Activated CD4-positive, alpha-beta T cell treated with anti-CD3 and anti-CD28 coated beads, Interleukin-10, Interleukin-2, amounts not matched to agents 100 ng/mL and 50 ng/mL, durations not matched to agents 16 hours and 8 hours (primary cell): ENCODE data around the gene DCTN3.
A peak's percentile ranks its signal among the peaks of the same experiment; 100 is the strongest.
"Not testable (repeated sequence)": the region's sequence is repeated elsewhere in the genome, so short reads cannot be mapped to it uniquely, and the experiment has no call there.

Experiments
- DNase-seq: peaks from one replicate; pipeline ENCODE4 v3.0.0-alpha.2; 2020

Gene DCTN3

GRCh38 chr9:34646211-34647083 is 26.2 kb upstream of the DCTN3 start, which contains the start of gene GALT:
Gene GALT, plus strand, starts transcription at chr9:34646675. Its CDS starts 30 bp downstream, at chr9:34646705.
- peak; percentile 97 for DNase-seq

DNA sequence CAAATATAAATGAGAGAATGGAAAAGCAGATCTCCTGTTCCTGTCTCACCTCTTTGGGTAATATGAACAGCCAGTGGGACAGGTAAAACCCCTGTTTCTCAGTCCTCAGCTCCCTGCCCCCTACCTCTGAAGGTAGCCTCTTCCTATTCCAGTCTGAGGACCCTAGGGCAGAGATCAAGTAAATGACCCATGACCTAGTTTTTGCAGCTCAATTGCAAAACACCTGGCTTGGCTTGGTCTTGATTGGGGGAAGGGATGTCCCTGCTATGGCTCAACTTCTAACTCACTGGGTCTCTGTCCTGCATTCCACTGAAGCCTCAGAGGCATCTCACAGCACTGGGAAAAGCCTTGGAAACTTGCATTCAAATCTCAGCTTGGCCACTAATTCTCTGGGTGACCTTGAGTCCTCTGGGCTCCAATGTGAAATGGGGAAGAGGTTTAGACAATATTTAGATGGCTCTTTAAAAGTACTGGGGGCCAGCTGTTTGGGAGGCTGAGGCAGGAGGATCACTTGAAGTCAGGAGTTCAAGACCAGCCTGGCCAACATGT is 24.5 kb upstream of the DCTN3 start:
- no peak for DNase-seq

- DNase-seq, result no peak
Measured at GRCh38 chr9:34642679-34643078, 22.4 kb upstream of the DCTN3 start.

DNA sequence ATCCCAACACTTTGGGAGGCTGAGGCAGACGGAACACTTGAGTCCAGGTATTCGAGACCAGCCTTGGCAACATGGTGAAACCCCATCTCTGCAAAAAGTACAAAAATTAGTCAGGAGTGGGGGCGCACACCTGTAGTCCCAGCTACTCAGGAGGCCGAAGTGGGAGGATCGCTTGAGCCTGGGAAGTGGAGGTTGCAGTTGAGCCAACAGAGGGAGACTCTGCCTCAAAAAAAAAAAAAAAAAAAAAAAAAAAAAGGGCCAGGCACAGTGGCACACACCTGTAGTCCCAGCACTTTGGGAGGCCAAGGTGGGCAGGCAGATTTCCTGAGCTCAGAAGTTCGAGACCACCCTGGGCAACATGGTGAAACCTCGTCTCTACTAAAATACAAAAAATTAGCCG is 19.0 kb upstream of the DCTN3 start:
- DNase-seq, result not testable (repeated sequence)

DNA sequence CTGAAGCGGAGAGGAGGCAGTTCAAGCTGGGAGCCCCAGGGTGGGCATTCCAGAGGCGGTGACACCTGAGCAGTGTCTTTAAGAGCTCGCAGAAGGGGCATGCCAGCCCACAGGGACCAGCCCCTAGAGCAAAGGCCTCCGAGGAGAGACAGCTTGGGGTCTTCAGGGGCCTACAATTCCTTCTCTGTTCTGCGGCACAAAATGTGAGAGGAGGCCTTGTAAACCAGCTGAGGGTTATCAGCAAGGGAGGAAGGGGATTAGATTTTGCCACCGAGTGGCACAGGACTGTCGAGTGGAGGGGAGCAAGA is 17.8 kb upstream of the DCTN3 start:
- no peak for DNase-seq

GRCh38 chr9:34637356-34638137 is 17.3 kb upstream of the DCTN3 start, which contains the start of gene SIGMAR1:
Gene SIGMAR1, minus strand, starts transcription at chr9:34637787. Its CDS starts 90 bp downstream, at chr9:34637697.
- peak; percentile 96 for DNase-seq

GRCh38 chr9:34636791-34637355 is 16.6 kb upstream of the DCTN3 start:
- peak; percentile 47 for DNase-seq

GRCh38 chr9:34635556-34635955 is 15.3 kb upstream of the DCTN3 start:
- DNase-seq, result no peak

DNA sequence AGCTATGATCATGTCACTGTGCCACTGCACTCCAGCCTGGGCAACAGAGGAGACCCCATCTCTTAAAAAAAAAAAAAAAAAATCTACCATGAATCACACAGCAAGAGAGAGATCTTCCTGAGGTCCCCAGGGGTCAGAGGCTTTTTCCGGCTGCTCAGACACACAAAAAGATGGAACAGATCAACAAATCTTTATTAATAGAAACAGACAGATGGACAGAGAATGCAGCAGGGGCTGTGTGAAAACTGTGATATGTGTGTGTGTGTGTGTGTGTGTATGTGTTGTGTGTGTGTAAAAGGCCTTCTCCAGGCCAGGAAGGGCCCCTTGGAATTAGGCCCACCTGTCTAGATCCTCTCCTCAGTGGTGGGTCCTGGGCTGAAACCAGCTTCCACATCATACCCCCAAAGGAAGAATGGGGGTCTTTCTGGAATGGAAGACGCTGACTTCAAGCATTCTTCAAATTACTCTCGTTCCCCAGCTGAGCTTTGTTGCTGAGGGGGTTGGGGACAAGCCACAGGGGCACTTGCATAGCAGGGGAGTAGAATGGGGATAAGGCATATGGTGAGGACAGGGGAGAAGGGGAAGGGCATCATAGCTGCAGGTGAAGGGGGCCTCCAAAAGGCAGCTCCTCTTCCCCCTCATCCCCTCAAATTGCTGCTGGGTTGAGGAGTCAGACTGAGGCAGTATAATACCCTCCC is 14.4 kb upstream of the DCTN3 start:
- DNase-seq, result no peak

GRCh38 chr9:34633851-34634550 is 13.7 kb upstream of the DCTN3 start:
- DNase-seq, result peak; percentile 83

GRCh38 chr9:34633166-34633565 is 12.9 kb upstream of the DCTN3 start:
- DNase-seq, result no peak

DNA sequence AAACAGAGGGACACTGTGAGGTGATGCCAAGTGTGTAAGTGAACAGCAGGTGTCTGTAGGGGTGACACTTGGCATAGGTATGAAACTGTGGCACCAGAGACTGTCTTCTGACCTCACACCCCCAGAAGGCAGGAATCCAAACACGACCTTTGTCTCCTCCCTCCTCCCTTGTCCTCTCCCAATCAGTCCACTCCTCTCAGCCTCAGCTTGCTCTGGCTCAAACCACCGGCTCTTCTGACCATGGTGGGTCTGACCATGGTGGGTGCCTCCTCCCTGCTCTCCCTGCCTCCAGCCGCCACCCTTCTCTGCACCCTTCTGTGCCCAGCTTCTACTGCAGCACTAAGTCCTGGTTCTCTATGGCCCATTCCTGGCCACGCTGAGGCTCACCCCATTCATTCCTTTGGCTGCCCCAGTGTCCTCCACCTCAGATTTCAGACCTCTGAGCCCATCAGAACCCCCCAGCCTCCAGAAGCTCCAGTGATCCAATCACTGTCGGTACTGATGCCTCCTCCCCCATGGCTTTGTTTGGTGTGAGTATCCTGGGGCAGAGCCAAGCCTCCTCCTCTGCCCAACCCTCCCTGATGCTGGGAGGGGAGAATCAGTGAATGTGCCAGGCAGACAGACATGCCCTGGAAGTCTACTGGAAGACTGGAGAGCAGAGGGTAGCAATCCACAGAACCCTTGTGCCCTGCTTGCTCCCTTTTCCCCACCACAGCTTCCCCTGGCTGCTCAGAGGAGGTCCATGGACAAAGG is 10.3 kb upstream of the DCTN3 start:
- DNase-seq, result no peak

DNA sequence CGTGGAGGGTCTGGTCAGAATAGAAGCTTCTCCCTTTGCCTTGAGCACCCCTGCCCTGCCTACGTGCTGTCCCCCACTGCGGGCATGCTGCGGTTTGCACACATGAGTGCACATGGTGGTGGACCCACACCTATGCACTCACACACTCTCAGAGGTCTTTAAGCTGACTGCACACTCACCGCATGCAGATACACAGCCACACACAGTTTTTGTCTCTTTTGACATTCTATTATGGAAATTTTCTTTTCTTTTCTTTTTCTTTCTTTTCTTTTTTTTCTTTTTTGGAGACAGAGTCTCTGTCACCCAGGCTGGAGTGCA is 9.2 kb upstream of the DCTN3 start:
- DNase-seq, result no peak

DNA sequence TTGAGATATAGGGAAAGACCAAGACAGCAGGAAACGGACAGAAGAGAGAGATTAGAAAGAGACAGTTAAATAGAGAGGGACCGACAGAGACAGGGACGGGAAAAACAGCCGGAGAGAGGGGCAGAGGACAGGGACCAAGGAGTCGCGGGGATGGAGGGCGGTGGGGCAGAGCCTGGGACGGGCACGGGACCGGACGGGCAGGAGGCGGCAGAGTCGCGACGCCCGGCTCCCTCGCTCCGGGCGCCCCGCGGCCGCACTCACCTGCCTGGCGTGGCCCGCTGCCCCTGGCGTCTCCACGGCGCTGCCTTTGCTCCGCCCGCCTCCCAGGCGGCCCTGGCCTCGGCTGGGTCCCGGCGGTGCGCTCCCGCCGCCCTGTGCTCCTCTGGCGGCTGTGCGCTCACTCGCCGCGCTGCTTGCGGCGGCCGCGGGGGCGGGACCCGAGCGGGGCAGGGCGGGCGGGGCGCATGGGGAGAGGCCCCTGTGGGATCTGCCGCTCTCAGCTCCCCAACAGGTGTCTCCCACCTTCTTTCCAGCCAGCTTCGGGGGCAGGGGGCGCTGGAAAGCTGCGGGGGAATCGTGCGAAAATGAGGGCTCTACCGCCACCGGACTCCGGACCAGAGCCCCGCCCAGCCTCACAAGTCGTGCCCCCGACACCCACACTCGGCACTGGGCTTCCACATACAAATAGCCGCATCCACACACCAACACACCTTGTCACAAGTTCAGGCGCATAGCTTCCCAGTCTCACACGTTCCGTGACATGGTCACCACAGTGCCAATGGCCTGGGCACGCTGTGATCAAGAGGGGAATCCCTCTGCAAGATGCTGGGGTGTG is 8.6 kb upstream of the DCTN3 start, which contains the start of gene ARID3C:
Gene ARID3C, minus strand, starts transcription at position 411 of the 835 bp plus-strand sequence. CDS start 1,052 bp downstream, outside the sequence.
- DNase-seq, result peak; percentile 30

GRCh38 chr9:34627716-34628655 is 7.7 kb upstream of the DCTN3 start:
- no peak for DNase-seq

GRCh38 chr9:34625186-34625486 is 4.8 kb upstream of the DCTN3 start:
- no peak for DNase-seq

- no peak for DNase-seq
Measured at GRCh38 chr9:34624475-34625185, 4.3 kb upstream of the DCTN3 start.

- no peak for DNase-seq
Measured at GRCh38 chr9:34623374-34624235, 3.3 kb upstream of the DCTN3 start.
